Amniotic stem cell (primary cell): ENCODE measurements around the gene CUBN.

Experiments used
- DNase-seq: peaks from one replicate; lab custom pipeline; 2025; lab: John Stamatoyannopoulos, UW

The CUBN gene

GRCh38 chr10:17010363-17011145 lies 119.1 kb downstream of the CUBN start:
- no peak for DNase-seq

GRCh38 chr10:17009212-17009700 lies 120.4 kb downstream of the CUBN start:
- no peak for DNase-seq

GRCh38 chr10:17007418-17007770 lies 122.2 kb downstream of the CUBN start:
- DNase-seq = no peak

- DNase-seq = no peak
These were observed 122.8 kb downstream of the CUBN start for GRCh38 chr10:17006631-17007417.

- DNase-seq = no peak
These were observed 123.7 kb downstream of the CUBN start for GRCh38 chr10:17005621-17006566.

- DNase-seq = no peak
These were observed 124.7 kb downstream of the CUBN start for GRCh38 chr10:17004801-17005380.

- DNase-seq = no peak
These were observed 125.8 kb downstream of the CUBN start for GRCh38 chr10:17003651-17004286.

- no peak for DNase-seq
These were observed 126.5 kb downstream of the CUBN start for GRCh38 chr10:17003151-17003550.

GRCh38 chr10:17001961-17002749 lies 127.5 kb downstream of the CUBN start:
- peak; percentile 34 for DNase-seq

GRCh38 chr10:17001297-17001744 lies 128.3 kb downstream of the CUBN start:
- no peak for DNase-seq

- DNase-seq = no peak
These were observed 129.8 kb downstream of the CUBN start for GRCh38 chr10:16999665-17000451.

- DNase-seq = no peak
These were observed 133.1 kb downstream of the CUBN start for GRCh38 chr10:16996530-16996964.

GRCh38 chr10:16995867-16996529 lies 133.6 kb downstream of the CUBN start:
- no peak for DNase-seq

- DNase-seq = no peak
These were observed 136.4 kb downstream of the CUBN start for GRCh38 chr10:16993186-16993585.

- DNase-seq = no peak
These were observed 136.9 kb downstream of the CUBN start for GRCh38 chr10:16992611-16993119.

GRCh38 chr10:16991011-16991410 lies 138.6 kb downstream of the CUBN start:
- DNase-seq = no peak

- no peak for DNase-seq
These were observed 139.8 kb downstream of the CUBN start for GRCh38 chr10:16989826-16990293.

GRCh38 chr10:16988900-16989299 lies 140.7 kb downstream of the CUBN start:
- DNase-seq = no peak
